Mammary epithelial cell (primary cell): ENCODE results near the gene TMEM108.

Experiments
- EZH2 ChIP-seq: IDR thresholded peaks from 2 replicates; pipeline ENCODE4 v1.6.1; 2012; ENCODE audit warnings: low read length, inconsistent platforms, borderline replicate concordance
- TF ChIP-seq, protein P1 (sequence below), 2 donors: IDR thresholded peaks in 1 of 2; conservative IDR thresholded peaks in 1 of 2; 2 replicates each; pipeline ENCODE4 v1.5.1; 2011 to 2012; ENCODE audit warnings: inconsistent platforms in 2 of 2, low read length in 2 of 2, mild to moderate bottlenecking in 2 of 2, control low read depth in 1 of 2, low read depth in 1 of 2; ENCODE audit not compliant: insufficient read depth in 1 of 2; ENCODE audit errors: extremely low read depth in 1 of 2

DNA sequence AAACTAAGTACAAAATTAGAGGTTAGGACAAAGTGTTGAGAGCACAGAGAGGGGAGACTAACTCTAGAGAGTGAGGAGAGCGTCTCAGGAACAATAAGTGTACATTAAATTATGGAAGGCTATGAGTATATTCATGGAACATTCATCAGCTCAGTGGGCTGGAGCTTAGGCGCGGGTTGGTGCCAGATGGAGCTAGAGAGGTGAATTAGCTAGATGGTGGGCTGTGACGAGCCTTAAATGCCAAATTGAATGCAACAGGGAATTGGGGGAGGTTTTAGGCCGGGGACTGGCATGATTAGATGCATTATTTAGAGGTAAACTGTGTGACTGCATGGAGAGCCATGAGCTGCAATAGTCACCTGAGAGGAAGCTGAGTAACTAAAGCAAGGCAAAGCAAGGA is 97.1 kb downstream of the TMEM108 start:
- no peak for TF ChIP-seq EZH2
- TF ChIP-seq, protein P1, sequence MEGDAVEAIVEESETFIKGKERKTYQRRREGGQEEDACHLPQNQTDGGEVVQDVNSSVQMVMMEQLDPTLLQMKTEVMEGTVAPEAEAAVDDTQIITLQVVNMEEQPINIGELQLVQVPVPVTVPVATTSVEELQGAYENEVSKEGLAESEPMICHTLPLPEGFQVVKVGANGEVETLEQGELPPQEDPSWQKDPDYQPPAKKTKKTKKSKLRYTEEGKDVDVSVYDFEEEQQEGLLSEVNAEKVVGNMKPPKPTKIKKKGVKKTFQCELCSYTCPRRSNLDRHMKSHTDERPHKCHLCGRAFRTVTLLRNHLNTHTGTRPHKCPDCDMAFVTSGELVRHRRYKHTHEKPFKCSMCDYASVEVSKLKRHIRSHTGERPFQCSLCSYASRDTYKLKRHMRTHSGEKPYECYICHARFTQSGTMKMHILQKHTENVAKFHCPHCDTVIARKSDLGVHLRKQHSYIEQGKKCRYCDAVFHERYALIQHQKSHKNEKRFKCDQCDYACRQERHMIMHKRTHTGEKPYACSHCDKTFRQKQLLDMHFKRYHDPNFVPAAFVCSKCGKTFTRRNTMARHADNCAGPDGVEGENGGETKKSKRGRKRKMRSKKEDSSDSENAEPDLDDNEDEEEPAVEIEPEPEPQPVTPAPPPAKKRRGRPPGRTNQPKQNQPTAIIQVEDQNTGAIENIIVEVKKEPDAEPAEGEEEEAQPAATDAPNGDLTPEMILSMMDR (conservative IDR thresholded peaks at IDR 0.05 in 1 of 2, IDR thresholded peaks at IDR 0.05 in 1 of 2; ENCODE audit: extremely low read depth in 1 of 2, insufficient read depth in 1 of 2, low read depth in 1 of 2, low read length in 2 of 2): no peak
